Measurements from ENCODE around the gene F5.

GRCh38 chr1:169545472-169545871 lies 40.8 kb downstream of the F5 start:
- TF ChIP-seq CTCF (conservative IDR thresholded peaks at IDR 0.05; ENCODE audit: low read length) (no peak), EZH2phosphoT487 (IDR thresholded peaks at IDR 0.05; ENCODE audit: borderline replicate concordance, low read depth, low read length) (no peak)

Measured in OCI-LY7 (cell line).